ENCODE measurements around the gene SLC38A8.

The SLC38A8 gene

DNA sequence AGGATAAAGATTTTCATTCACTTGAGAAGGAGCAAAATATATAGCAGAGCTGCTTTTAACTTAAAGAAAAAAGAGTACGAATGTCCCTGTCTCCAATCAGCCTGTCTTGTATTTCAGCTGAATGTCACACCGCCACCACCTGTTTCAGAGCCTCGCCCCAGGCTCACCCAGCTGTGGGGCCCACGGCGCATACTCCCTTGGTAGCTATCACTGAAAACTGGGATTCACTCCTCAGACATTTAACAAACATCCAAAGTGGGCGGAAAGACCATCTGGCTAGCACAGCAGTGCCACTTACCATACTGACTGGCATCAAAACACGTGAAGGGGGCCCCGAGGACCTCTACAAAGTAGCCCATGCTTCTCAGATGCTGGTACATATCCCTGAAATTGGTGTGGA, 25.4 kb upstream of the SLC38A8 start:
- no peak for DNase-seq

DNA sequence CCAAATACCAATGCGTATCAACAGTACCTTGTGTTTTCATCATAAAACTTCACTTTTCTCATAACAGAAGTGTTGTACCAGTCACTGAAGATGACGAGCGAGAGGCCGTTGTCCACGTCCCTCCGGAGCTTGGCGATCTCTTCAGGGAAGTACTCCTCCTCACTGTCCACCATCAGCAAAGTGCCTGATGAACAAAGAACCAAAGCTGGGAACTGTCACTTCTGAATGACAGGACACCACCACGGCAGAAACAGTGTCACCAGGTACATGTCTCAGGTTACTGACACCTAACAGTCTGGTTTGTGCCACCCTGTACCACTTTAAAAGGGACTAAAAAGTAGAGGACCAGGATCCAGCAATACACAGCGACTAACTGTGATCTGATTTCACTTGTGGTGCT, 25.0 kb upstream of the SLC38A8 start:
- no peak for DNase-seq

DNA sequence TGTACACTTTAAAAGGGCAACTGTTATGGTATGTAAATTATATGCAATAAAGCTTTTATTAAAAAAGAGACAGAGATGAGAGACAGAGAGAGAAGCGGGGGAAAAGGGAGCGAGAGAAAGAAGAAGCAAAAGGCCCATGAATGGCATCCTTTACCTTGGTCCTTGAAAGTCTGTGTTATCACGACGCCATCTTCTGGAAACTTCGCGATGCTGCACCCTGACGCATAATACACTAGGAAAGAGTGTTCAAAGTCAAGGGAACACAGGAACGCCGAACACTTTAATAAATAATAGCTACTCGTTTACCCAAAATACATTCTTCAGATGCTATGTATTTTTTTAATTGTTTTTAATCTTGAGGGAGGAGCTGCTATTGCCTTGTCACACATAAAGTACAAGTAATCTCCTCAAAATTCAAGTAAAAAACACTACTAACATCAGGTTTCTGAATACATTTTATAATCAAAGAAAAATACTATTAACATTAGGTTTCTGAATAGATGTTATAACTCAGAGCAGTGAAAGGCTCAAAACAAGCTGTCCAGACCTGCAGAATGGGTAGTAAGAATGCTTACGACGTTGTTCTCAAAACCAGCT, 23.0 kb upstream of the SLC38A8 start:
- DNase-seq, result no peak

DNA sequence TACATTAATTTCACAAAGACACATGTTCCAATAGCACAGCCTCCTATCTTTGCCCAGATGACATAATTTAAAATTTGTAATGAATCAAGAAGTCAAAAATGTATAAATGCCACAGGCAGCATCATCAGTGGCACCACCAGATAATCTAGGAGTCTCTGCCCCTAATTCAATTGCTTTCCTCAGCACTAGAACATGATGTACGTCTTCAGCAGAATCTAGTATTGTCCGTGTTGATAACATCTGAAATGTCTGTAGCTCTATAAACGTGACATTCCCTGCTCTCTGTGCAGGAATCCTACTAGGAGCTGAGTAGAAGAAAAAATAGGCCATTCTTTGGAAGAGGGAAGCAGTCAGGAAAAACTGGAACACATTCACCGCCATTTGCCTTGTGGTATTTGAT, 21.4 kb upstream of the SLC38A8 start:
- DNase-seq, result no peak

DNA sequence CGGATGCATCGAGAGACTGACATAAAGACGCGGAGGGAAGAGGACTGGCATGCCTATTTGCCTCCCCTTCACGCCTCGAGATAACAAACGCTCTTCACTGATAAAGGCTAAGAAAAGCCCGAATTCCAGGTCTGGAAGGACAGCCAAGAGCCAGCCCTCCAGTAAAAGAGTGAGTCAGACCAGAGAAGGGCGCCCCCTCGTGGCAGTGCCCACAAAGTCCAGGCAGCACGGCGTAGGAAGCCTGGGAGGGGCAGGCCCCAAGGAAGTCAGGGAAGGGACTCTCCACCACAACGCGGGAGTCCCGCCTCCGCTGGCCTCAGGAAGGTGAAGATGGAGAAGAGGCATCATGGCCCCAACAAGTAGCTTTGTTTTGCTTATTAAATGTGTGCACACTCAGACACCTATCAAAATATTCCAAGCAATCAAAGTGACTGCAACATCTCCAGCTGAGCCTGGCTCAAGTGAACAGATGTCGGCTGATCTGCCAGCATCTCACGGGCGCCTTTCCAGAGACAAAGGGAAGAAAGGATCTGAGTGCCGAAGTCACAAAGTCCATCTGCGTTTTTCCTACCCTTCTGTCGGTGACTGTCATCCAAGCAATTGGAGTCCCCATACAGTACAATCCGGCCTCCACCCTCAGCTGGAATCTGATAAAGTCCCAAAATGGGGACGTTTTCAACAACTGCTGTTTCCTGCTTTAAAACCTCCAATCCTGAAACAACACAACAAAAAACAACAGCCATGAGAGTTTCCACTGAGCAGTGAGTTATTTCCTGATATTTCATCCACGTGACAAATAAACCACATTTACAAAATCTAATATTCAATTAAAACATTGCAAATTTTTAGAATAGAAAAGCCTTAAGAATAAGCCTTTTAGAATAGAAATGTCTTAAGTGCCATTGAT, 20.4 kb upstream of the SLC38A8 start:
- DNase-seq, result no peak

DNA sequence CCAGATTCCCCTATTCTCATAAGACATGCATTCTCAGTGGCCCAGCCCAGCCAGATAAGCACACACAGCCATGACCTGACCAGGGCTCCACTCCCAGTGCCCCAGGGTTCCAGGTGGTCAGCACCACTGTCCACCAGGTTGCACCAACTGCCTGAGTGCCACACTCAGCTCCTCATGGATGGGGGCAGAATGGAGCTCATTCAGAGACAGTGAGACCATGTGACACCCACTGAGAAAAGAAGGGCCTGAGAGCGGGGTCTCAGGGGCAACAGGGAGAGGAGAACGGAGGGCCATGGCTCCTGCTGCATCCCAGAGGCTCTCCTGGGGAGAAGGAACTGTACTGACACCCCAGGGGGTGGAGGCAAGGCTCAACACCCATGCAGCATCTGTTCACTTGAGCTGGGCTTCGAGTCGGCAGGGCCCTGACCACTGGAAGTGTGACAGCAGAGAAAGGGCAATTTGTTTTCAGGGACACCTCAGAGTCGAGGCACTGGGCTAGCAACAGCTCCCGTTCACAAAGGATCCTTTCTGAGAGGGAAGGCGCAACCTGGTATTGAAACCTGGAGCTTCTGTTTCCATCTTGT, 18.7 kb upstream of the SLC38A8 start:
- DNase-seq, result no peak

DNA sequence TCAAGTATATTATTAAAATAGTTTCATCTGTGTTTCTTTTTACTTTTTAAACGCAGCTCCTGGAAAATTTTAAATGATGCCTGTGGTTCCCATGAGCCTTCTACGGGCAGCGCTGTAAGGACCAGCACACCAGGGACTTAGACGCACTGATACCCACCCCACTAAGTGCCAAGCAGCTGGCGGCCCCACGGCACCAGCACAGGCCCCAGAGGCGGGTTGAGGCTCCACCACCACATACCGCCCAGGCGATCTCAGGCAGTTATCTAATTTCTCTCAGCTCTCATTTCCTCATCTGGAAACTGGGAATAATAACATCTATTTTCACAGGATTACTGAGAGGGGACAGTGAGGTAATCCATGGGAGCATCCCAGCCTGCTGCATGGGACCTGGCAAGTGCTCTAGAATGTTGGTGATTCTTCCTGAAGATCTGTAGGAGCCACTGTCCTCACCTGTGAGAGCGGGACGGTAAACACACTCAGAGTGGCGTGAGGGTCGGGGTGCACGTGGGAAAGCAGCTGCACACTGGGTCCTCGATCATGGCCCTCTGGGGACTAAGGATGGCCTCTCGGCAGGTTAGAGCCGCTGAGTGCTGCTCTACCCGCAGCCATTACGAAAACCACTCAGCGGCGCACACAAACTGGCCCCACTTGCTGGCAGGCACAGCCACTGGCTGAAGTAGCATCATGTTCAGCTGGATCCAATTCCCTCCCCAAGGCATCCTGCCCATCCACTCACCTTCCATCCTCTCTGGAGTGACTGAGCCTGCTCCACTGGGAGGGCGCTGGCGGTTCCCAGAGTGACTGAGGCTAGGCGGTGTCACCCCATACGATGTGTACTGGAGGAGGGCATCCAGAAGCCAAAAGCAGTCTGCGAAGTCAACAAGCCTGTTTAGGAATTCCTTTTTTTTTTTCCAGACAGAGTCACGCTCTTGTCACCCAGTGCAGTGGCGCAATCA, 17.6 kb upstream of the SLC38A8 start:
- no peak for DNase-seq

DNA sequence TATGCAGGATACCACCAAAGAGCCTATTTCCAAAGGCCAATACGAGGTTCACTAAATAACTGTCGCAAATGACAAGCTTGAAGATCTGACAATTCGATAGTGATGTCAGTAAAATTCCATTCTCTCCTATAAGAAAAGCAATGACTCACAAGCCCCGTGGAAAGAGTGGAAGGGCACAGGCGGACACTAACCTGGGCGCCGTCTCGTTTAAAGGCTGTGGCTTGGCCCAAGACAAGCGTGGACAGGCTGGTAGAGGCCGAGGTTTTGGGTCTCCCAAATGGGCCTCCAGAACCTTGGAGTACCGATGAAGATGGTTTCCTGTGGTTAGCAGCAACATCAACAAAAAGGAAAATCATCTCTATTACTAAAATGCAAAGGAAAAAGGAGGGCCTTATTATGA, 16.5 kb upstream of the SLC38A8 start:
- no peak for DNase-seq

DNA sequence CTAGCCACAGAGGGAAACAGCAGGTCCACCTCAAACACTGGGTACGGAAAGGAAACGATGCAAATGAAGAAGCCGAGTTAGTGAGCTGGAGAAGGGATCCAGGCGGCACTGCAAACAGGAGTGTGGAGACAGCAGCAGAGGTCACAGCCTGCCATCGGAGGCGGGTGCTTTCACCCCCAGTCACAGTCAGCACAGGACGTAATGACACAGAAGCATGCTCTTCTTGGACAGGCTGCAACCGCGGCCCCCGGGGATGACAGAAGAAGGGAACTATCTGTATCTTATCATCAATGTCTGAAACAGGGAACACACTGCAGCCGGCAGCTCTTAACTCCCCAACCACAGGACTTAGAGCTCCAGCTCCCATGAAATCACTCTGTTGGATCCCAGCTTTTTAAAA, 16.1 kb upstream of the SLC38A8 start:
- no peak for DNase-seq

DNA sequence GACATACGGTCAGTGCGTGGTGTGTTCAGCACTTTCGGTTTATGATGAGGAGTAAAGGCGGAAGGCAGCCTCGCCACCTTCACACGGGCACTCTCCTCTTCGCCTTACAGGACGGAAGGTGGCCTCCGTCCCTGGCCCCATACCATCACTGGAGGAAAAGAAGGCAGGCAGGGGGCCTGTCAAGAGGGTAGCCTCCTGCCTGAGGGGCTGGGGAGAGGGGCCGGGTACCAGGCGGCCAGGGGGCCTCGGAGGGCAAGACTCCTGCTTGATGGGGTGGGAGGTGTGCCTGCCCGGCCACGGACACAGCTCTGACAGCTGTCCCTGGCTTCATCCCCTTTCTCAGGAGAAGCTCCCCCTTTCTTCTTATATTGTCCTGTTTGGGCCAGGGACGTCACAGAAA, 15.6 kb upstream of the SLC38A8 start:
- no peak for DNase-seq

DNA sequence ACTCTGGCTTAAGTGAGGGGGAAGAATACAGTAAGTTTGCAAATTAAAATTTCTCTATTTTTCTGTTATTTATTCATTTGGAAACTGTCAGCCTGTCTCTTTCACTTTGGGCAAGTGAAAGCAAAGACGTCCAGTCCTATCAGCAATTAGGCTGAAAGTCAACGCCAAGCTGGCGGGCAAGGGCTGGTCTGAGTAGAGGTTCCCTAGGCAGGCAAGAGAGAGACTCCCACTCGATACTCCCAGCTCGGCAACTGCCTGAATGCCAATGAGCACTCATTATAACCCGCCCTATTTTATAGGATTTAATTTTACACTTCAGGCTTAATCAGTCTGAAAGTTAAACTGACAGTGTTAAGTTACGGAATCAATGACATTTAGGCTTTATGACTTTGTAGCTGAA, 14.3 kb upstream of the SLC38A8 start:
- DNase-seq, result no peak

DNA sequence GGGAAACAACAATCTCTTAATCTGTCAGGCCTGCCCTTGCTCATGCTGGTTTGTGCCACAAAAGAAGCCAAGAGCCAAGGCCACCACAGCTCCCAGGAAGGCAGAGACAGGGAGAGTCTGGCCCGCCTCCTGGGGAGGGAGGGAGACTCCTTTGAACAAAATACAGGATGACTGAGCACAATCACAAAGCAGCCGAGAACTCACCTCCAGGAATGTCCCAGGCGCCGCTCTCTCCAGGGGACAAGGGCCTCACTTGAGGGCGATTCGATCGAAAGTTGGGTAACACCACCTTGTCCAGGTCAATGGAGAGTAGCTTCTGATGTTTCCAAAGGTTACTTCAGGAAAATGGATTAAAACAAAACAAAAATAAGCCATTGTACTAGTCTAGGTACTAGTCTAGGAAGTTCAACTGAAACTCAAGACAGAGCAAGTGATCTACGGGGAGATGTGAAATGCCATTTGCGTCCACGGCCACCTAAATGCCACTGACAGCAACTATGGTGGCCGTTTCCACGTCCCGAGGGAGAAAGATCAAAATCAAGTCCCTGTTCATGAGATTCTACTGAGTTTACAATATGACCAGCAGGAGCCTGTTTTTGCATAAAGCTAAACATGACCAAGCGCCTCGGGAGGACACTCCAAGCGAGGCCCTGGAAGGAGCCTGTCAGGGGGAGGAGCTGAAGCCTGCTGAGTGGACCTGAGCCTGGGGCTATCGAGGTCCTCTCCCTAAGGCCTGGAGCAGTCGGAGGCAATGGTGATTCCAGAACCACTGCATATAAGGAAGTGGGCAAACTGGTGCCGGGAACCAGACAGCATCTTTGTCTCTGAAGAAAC, 13.4 kb upstream of the SLC38A8 start:
- no peak for DNase-seq

DNA sequence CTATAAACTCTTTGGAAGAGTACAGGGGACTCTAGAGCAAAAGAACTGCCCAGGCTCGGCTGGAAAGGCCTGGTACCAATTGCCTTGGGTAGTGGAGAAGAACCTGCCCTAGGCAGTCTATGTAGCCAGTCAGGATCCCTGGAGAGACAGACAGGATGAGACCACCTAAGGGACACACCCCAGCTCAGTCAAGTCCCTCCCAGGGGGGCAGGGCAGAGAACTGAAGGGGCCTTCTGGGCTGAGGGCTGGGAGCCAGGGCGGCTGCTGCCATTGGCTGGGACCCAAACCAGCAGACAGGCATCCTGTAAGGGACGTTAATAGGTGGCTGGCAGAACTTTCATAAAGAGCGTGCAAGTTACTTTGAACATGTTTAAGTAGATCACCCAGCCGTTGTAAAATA, 12.8 kb upstream of the SLC38A8 start:
- no peak for DNase-seq

DNA sequence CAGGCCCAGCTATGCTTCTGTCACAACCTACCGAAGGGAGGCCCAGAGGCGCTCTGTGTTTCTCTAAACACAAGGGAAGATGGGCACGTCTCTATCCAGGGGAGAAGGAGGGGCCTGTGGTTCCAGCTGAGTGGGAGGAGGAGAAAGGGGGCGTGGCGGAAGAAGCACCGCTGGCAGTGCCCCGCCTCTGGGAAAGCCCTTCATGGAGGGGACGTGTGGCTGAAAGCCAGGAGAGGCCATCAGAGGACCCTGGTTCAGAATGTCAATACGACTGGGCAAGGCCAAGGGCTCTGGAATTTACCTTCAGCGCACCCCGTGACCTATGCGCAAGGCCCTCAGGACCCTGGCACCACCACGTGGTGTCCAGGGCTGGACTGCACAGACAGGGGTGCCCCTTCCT, 12.3 kb upstream of the SLC38A8 start:
- DNase-seq, result no peak

DNA sequence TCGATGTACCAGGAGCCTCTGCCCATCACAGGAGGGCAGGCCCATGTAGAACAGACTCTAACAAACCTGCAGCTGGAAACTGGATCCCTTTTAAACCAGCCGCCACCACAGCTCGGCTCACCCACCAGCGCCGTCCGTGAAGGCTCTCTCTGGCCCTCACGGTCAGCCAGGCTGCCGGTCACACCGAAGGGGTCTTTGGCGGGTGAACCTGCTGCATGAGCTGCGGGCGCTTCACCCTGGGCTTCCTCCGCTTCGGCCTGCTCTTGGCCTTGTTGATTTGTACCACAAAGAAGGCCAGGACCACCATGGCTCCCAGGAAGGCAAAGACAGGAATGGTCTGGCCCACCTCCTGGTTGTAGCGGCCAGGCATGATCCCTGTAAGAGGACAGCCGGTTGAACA, 11.7 kb upstream of the SLC38A8 start:
- DNase-seq, result no peak

DNA sequence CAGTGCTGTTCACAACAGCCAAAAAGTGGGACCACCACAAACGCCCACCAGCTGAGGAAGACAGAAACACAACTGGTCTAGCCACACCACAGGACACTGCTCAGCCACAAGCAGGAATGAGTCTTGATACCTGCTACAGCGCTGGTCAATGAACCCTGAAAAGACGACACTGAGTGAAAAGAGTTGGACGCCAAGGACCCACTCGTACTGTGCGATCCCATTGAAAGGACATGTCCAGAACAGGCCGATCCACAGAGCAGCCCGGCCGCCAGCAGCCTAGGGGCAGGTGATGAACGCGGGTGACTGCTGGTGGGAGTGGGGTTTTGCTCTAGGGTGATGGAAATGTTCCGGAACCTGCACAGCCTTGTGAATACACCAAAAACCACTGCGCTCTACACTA, 10.6 kb upstream of the SLC38A8 start:
- no peak for DNase-seq

DNA sequence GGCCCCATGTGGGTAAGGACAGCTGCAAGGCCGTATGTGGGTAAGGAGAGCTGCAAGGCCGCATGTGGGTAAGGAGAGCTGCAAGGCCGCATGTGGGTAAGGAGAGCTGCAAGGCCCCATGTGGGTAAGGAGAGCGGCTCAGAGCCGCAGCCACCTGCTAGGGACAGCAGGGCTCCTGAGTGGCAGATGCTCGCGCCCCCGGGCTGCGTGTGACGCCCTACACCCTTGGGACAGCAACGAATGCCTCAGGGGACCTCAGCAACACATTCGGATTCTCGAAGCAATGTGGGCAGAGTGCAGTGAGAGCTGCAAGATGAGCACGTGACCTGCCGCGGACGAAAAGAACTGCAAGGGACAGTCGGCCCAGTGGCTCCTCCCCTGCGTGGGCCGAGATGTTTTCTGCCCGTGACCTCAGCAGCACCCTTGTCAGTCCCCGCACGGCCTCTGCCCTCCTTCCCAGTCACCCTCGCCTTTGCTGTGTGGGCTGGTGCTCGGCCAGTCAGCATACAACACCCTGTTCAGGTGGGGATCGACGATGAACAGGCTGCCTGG, 9.6 kb upstream of the SLC38A8 start:
- DNase-seq, result no peak

DNA sequence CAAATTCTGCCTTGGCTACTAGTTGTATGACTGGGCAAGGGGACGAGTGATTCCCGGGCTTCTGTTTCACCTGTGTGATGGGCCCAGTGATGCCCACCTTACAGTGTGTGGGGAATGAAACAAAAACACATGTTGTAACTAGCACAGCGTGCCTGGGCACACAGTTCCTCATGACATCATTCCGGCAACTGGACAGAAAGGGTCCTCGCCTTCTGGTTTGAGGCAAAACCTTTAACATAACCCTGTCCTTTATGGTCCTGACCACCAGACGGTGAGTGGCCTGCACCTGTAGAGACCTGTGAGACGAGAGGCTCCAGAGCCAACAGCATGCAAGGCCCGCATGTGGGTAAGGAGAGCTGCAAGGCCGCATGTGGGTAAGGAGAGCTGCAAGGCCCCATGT, 7.7 kb upstream of the SLC38A8 start:
- no peak for DNase-seq

DNA sequence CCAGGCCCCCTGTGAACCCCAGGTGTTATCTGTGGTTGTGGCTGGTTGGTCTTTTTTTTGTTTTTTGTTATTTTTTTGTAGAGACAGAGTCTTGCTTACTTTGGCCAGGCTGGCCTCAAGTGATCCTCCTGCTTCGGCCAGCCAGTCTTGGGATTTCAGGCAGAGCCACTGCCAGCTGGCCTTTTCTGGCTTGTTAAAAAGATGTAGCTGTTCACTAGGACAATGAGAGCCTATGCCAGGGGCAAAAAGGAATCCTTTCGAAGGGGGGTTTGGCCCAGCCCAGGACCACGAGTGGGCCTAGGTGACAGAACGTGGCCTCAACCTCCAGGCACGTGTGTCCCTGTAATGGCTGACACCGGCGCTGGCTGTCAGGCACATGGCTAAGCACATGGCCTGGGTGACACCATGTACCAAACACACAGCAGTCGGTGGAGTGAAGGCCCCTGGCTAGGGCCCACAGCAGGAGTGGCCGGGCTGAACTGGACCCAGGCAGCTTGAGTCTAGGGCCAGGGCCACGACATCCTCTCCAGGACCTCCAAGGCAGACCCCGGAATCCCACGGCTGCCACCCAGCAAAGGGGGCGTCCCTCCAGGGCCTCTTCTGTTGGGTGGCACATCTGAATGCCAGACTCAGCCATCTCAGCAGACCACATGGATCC, 6.9 kb upstream of the SLC38A8 start:
- no peak for DNase-seq

DNA sequence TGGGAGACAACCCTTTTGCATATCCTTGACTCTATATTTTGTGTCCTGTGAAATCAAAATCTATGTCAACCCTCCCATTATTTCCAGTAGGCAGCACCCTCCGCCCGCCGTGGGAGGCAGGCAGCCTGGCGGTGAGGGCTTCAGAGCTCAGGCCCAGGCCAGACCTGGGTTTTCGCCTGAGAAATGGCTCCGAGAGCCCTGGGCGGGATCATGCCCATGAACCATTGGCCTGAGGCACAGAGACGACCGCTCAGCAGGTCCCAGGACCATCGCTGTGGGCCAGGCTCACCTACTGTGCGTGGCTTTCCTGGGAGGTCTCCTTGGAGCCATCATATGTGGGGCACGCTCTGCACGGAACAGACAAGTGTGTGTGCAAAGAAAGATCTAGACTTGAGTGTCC, 6.3 kb upstream of the SLC38A8 start:
- no peak for DNase-seq

DNA sequence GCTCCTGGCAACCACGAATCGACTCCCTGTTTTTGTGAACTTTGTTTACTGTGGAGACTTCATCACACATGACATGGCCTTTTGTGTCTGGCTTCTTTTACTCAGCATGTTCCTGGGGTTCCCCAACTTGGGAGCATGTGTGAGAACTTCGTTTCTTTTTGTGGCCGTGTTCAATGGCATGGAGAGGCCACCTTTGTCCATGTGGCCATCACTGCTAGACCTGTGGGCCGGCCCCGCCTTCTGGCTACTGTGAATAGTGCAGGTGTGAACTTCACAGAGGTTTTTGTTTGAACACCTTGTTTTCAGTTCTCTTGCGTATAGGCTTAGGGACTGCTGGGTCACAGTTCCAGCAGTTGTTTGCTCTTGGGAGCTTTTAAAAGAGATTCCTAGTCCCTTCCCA, 5.7 kb upstream of the SLC38A8 start:
- no peak for DNase-seq

All from SIG-M5 (cell line).